GM21381 (cell line): ENCODE results near the gene MUTYH.
A peak's percentile ranks its signal among the peaks of the same experiment; 100 is the strongest.

Source experiments
- ATAC-seq: cut with Tn5 transposase; IDR thresholded peaks from one replicate; pipeline ENCODE4 v1.9.1; 2021; ENCODE audit warnings: mild to moderate bottlenecking, moderate library complexity; ENCODE audit not compliant: unreplicated experiment

Gene MUTYH

GRCh38 chr1:45351508-45351907 is 11.3 kb upstream of the MUTYH start:
- ATAC-seq: no peak

GRCh38 chr1:45348966-45349677 is 8.9 kb upstream of the MUTYH start:
- ATAC-seq: no peak

GRCh38 chr1:45348609-45348965 is 8.3 kb upstream of the MUTYH start:
- ATAC-seq: no peak

- no peak for ATAC-seq
Measured at GRCh38 chr1:45348020-45348419, 7.8 kb upstream of the MUTYH start.

GRCh38 chr1:45346473-45346872 is 6.2 kb upstream of the MUTYH start:
- no peak for ATAC-seq

GRCh38 chr1:45345014-45345413 is 4.8 kb upstream of the MUTYH start:
- ATAC-seq: no peak

GRCh38 chr1:45344499-45344898 is 4.3 kb upstream of the MUTYH start:
- no peak for ATAC-seq

GRCh38 chr1:45340816-45341466 is 701 bp upstream of the MUTYH start:
- ATAC-seq: no peak

GRCh38 chr1:45337630-45338325 is 2.5 kb downstream of the MUTYH start:
- ATAC-seq: no peak

GRCh38 chr1:45335855-45336324 is 4.3 kb downstream of the MUTYH start:
- no peak for ATAC-seq

- ATAC-seq: no peak
Measured at GRCh38 chr1:45334308-45335245, 5.7 kb downstream of the MUTYH start.

- ATAC-seq: no peak
Measured at GRCh38 chr1:45332346-45332720, 7.9 kb downstream of the MUTYH start.

GRCh38 chr1:45331436-45332345 is 8.5 kb downstream of the MUTYH start:
- no peak for ATAC-seq

GRCh38 chr1:45329445-45329844 is 10.8 kb downstream of the MUTYH start:
- ATAC-seq: no peak

- ATAC-seq: no peak
Measured at GRCh38 chr1:45328680-45329079, 11.6 kb downstream of the MUTYH start.

- no peak for ATAC-seq
Measured at GRCh38 chr1:45327644-45328515, 12.4 kb downstream of the MUTYH start.

- ATAC-seq: peak; percentile 60
Measured at GRCh38 chr1:45326627-45327623, 13.3 kb downstream of the MUTYH start, which contains the start of gene HPDL. TSS of gene HPDL (plus strand) at chr1:45326895. CDS start at chr1:45327149, 254 bp downstream.
